Fibroblast of skin of back (primary cell): ENCODE results near the gene IGFBP7.

Experiments used
- DNase-seq: peaks from one replicate; pipeline ENCODE4 v3.0.0-alpha.2; 2013

IGFBP7 gene

DNA sequence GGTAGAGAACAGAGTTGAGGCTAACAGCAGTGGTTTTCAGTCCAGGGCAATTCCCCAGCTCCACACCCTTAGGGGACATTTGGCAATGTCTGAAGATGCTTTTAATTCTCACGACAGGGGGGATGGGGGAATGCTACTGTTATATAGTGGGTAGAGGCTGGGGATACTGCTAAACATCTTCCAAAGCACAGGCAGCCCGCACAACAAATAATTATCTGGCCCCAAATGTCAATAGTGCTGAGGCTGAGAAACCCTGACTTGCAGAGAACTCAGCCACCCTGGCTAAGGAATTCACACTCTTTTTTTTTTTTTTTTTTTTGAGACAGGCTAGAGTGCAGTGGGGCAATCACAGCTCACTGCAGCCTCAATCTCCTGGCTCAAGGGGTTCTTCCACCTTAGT, 70.8 kb downstream of the IGFBP7 start:
- DNase-seq = peak; percentile 43

DNA sequence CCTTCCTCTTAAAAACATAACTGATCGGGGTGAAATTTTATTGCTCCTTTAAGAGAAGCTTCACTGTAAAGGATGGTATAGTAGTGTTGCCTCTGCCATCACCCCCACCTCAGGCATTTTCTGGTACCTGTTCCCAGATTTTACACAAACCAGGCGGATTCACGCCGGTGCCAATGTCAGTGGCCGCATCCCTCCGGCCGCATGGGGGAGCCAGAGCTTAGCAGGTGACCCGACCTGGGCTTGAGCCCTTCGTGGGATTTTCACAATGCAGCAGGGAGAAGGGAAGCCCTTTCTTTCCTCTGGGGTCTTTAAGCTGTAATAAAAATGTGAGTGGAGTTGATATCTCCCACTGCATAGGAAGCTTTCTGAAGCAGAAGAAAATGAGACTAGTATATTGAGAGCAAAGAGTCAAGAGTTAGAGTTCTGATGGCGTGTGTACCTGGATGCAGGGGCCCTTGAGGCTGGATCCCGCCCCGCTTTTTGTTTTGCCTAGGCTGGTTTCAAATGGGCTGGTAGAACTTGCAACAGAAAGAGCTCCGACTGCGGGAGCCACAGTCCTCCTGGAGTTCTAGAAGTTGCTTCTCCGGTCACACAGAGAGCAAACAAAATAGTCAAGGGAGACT, 72.1 kb downstream of the IGFBP7 start:
- DNase-seq = peak; percentile 51

DNA sequence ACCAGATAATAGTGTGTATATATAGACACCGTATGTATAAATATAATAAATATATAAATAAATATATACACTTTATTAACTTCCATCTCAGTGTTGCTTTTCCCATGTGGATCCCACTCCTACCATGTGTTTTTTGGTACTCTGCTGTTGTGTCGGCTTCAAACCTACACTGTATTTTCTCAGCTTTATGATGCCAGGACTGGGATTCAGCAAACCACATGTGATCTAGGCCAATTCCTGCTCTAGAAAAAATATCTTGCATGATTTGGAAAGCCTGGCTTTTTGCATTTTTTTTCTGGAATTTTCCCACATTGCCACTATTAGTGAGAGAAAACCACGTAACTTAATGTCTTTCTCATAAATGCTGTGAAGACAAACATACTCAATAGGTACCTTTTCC, 75.7 kb downstream of the IGFBP7 start:
- DNase-seq = no peak

DNA sequence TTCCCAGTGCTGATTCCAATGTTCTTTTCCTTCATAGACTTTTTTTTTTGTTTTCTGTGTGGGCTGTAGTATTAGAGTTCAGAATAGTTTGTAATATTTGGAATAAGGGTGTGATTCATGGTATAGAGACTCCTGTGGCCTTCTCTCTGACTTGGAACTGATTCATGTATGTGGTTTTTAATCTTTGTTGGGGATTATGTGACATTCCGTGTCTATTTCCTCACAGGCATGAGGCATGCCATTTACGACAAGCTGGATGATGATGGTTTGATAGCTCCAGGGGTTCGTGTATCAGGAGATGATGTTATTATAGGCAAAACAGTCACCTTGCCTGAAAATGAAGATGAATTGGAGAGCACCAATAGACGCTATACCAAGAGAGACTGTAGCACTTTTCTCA, 87.1 kb downstream of the IGFBP7 start:
- DNase-seq = peak; percentile 98

DNA sequence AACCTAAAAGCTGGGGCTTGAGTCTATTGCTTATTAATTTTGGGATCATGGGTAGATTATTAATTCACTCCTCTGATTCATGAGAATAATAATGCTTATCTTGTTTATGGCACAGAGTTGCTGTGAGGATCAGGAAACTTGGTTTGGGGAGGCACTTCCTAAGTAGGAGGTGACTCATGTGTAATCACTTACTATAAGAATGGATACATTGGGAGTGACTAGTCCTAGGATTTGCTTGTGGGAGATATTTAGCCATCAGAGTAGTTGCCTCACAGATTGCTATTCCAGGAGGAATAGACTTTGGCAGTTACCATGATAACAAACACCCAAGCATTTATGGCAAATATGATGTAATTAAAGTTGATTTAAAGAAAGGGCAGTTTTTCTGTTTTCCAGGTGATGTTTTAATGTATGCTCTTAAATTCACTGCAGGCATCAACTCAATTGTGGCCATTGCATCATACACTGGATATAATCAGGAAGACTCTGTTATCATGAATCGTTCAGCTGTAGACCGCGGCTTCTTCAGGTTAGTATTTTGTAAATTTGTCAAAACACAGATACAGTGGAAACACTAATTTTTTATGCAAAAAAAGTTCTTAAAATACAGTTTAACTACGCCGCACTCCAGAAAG, 89.6 kb downstream of the IGFBP7 start:
- DNase-seq = peak; percentile 88

DNA sequence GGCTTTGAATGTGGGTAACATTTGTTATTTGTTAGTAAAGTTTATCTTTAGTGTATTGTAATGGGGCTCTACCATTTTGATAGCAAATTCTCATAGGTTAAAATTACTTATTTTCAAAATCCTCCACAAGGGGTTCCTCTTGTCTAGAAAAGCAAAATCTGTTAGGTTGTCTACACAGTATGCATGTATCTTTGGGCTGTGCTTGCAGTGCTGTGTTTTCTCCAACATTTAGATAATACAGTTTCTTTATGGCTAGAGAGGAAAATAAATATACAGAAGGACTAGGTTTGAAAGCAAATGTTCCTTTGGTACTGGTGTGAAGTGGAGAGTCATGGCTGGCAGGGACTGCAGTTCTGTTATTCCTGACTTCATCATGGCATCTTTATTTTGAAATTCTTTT, 91.2 kb downstream of the IGFBP7 start:
- no peak for DNase-seq

DNA sequence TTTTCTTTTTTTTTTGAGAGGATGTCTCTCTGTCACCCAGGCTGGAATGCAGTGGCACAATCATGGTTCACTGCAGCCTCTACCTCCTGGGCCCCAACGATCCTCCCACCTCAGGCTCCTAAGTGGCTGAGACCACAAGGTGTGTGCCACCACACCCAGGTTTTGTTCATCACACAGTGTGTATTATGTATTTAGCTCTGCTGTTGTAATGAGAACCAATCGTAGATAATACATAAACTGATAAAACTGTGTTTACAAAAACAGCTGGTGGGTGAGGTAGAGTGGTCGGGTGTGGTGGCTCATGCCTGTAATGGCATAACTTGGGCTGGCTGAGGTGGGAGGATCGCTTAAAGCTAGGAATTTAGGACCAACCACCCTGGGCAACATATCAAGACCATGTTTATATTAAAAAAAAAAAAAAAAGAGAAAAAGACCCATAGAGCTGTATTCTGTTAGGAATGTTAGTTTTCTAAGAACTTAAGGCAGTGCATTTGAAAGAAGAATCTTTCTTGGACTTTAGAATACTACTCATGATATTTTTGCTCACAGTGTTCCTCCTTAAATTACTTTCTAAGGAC, 96.6 kb downstream of the IGFBP7 start:
- no peak for DNase-seq

DNA sequence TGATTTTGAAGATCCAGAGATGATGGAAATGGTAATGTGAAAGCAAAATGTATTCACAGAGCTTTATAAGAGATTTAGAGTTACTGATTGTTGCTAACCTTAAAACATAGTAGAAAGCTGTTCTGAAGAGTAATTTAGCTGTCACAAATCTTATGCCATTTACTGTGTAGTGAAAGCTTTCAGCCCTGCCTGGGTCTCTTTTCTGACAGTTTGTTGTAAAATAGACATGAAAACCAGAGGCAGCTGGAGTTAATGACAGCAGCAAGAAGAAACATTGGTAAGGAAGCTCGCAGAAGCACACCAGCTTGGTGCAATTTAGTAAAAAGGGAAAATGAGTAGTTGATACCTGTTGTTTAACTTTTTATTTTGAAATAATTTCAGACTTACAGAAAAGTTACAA, 110.4 kb downstream of the IGFBP7 start:
- DNase-seq = no peak

DNA sequence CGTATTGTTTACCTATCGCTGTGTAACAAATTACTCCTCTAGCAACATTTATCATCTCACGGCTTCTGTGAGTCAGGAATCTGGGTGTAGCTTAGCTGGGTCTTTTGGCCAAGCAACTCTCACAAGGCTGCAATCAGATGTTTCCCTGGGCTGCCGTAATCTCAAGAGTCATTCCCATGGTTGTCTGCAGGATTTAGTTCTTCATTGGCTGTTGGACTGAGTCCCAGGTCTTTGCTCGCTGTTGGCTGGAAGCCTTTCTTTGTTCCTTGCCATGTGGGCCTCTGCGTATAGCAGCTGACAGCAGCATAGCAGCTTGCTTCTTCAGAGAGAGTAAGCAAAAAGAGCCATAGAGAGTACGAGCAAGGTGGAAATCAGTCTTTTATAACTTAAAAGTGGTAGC, 114.7 kb downstream of the IGFBP7 start:
- DNase-seq = peak; percentile 38

DNA sequence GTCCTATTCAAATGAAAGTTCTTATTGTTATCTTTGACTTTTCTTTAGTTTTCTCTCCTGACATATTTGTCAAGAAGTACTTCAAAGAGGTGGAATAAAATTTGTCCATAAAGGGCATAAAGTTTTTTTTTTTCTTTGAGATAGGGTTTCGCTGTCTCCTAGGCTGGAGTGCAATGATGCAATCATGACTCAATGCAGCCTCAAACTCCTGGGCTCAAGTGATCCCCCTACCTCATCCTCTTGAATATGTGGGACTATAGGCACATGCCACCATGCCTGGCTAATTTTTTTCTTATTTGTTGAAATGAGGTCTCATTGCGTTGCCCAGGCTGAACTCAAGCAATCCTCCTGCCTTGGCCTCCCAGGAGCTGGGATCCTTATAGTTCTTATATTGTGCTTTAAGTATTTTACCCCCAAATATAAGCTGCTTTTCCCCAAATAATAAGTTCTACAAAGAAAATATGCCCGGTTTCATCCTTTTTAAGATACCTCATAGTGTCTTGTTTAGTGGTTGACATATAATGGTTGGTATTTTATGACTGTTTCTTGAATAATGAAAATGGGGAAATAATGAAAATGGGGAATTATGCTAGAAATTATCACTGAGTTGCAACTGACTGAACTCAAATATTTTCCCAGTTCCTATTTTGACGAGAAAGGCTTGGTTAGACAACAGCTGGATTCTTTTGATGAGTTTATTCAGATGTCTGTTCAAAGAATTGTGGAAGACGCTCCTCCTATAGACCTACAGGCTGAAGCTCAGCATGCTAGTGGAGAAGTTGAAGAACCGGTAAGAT, 119.9 kb downstream of the IGFBP7 start:
- DNase-seq = peak; percentile 54

DNA sequence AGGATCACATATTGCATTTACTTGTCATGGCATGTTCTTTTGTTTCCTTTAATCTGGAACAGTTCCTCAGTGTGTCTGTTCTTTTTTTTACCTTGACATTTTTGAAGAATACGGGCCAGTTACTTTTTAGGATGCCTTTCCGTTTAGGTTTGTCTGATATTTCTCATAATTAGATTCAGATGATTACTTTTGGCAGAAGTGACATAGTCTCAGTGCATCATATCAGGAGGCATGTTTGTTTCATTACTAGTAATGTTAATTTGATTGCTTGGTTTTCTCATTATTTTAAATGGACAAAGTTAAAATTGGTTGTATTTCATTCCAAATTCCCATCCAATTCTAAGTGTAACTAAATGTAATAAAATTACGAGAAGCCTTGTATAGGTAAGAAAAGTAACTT, 123.2 kb downstream of the IGFBP7 start:
- DNase-seq = no peak

DNA sequence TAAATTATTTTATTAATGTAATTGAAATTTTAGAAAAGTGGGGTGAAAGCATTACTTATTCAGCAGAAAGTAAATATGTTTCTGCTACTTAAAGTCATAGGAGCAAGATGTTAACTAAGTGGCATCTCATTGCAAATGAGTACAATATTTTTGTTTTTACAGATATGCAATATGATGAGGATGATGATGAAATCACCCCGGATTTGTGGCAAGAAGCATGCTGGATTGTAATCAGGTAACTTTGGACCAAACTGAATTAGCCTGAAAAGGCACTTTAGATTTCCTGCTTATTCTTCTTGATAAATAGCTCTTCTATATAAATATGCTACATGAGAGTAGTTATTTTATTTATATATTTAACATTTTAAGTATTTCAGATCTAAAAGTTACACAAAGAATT, 124.0 kb downstream of the IGFBP7 start:
- DNase-seq = no peak

DNA sequence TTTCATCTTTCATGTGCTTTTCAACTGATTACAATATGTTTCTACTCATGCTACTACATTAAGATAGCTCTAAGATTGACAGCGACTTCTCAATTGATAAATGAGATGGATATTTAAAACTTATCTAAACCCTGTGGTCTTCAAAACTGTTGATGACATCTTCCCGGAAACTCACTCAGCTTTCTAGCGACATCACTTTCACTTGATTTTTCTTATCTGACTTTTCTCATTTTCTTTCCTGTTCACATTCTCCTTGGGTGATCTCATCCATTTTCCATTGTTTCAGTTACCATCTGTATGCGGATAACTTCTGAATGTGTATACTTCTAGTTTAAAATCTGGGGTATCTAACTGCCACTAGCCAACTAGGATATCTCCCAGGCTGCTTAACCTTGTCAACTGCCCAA, 128.4 kb downstream of the IGFBP7 start:
- DNase-seq = peak; percentile 68
